Ramos (cell line): ENCODE data around the gene SSNA1.

Experiments used
- in situ Hi-C: fragments of 300-500 bp; cut with MboI; formaldehyde crosslinking; loops from one replicate; pipeline ENCODE4 v1.14.3; 2022; ENCODE audit warnings: low sequenced_read_pairs; ENCODE audit not compliant: unreplicated experiment

The SSNA1 gene

DNA sequence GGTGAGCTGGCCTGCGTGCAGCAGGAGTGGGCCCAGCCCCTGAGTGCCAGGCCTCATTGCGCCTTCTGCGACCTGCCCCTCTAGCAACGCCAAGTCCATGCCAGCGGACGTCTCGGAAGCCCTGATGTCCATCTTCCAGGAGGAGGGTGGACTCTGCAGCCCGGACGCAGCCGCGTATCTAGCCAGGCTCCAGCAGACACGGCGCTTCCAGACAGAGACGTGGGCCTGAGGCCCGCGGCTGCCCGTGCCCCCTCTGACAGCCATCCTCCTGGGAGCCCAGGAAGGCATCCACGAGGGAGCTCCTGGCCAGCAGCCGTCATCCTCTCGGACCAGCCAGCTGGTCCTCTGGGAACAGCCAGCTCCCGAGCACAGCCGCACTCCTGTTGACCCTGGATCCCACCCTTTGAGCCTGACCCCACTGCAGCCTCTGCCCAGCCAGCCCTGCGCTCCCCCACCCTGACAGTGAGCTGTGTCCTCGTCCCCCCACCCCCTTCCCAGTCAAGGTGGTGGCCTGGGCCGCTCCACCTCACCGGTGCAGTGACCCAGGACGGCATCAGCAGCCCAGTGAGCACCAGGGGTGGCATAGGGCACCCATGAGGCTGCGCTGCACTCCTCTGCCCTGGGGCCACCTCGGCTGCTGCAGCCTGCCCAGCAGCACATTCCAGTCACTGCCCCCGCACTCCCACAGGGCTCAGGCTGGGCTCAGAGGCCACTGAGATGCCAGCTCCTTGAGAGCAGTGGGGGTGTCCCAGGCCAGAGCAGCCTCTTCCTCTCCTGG lies 27.9 kb downstream of the SSNA1 start:
- in situ Hi-C loops, result no loop called here

DNA sequence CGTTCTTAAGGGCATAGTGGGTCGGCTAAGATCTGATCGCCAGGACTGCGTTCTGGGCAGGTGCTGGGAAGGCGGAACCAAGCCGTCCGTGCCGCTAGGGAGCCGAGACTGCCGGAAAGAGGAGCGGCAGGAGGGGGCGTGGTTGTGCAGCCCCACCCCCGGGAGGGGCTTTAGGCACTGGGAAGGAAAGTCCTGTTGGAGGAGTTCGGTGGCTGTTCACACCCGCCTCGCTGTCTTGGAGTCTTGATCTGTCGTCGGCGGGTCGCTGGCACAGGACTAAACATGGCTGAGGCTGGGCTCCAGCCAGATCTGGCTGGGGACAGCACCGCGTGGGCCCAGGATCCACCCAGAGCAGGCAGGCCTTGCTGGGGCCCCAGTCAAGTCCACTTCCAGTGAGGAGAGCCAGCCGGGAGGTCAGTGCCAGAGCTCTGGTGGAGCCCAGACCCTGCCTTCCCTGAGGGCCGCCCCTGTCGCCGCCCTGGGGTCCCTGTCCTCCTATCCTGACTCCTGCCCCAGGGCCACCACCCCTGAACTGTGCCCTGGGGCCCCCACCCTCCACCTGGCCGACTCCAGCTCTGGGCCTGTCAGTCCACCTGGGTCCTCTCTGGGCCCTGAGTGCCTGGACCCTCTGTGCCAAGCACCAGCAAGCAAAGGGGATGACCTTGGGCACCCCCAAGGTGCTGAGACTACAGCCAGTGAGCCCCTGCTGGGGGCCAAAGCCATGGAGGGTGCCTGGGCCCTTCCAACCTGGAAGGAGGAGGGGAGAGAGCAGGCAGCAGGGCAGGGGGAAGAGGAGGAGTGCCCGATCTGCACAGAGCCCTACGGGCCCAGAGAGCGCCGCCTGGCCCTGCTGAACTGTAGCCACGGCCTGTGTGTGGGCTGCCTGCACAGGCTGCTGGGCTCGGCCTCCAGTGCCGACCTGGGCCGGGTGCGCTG lies 29.1 kb downstream of the SSNA1 start:
- in situ Hi-C loops, result no loop called here

DNA sequence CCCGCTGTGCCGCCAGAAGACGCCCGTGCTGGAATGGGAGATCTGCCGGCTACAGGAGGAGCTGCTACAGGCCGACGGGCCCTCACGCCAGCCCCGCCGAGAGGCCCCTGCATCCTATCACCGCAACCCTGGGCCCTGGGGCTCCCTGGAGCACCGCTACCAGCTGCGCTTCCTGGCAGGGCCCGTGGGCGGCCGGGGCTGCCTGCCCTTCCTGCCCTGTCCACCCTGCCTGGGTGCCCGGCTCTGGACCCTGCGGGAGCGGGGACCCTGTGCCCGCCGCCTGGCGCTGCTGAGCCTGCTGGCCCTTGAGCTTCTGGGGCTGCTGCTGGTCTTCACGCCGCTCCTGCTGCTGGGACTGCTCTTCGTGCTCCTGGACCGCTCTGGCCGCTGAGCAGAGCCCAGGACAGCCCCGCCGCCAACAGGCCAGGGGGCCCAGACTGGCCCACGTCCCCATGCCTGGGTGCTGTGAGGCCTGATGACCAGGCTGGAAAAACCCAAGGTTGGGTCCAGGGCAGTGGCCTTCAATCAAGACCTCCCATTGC lies 29.8 kb downstream of the SSNA1 start:
- in situ Hi-C loops, result no loop called here

DNA sequence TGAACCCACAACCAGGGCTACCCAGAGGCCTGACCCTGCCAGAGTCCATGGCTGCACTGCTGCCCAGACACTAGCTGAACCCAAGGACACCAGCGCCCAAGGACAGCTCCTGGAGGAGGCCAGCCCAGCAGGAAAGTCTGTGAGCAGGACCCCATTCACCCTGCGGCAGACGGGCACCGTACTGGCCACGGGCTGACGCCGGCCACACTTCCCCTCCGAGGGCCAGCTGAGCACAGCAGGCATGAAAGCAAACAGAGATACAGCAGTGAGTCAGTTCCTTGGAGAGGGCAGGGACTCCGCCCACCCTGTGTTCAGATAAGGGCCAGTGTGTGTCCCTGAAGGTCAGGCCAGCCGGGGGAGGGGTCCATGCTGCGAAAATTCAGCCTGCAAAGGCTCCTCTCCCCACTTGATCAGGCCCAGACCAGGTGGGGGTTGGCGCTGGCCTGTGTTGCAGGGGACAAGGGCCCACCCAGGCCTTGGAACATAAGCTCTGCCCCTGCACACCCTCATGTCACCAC lies 30.3 kb downstream of the SSNA1 start:
- in situ Hi-C loops, result no loop called here

DNA sequence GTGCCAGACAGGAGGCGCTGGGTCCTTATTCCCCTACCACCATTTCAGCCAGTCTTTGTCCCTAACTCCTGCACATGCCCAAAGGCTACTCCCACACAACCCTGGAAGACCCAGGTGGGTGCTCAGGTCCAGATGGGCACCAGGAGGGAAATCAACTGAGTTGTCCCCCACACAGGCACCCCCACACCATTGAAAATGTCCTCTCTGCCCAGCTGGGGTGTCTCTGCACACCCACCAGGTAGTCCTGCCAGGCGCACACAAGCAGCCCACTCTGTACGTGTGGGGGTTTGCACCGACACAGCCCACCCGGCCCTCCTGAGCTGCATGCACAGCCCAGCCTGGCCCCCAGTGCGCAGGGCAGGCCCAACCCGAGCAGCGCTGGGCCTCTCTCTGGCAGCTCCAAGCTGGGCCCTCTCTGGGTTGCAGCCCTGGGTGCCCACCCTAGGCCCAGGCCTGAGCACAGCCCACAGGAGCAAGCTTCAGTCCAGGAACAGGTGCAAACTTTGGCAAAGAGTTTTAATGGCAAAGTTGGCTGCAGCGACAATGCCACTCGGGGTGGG lies 31.4 kb downstream of the SSNA1 start:
- in situ Hi-C loops, result no loop called here

DNA sequence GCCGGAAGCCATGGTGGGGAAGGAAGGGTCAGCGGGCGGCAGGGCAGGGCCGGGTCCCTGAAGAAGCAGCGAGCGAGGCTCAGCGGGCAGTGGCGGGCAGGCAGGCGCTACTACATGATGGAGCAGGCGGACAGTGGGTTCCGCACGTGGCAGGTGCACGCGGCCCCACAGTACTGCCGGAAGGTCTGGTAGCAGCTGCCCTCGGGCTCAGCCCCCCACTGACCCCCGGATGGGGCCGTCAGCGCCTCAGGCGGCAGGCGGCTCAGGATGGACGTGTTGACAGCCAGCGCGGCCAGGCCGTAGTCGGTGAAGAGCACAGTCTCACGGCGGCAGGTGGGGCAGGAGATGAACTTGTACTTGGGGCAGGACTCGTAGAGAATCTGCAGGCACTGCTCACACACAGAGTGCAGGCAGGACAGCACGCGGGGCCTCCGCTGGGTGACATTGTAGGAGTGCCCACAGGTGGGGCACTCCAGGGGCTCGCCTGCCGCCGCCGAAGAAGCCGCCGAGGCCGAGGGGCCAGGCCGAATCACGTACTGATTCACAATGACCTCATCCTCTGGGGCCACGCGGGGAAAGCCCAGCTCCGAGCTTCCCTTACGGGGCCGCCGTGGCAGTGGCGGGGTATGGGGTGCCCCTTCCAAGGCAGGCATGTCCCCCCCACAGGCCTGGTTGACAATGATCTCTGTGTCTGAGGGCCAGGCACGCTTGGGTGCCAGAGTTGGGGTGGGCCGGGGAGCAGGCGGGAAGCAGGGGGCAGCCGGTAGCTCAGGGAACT lies 32.0 kb downstream of the SSNA1 start:
- in situ Hi-C loops, result no loop called here

DNA sequence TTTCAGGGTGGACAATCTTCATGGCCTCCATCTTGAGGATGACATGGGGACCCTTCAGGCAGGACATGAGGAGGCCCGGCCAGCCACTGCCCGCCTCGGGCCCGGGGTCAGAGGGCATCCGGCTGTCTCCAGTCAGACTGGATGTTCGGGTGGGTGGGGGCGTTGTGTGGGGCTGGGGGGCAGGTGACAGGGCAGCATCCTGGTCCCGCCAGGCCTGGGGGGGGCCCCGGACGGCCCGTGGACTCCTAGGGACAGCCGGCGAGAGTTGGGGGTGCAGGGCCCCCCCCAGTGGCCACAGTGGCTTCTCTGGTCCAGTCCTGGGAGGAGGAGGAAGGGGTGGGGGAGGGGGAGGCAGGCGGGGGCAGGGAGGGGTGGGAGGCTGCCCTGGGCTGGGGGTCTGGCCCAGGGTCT lies 32.6 kb downstream of the SSNA1 start:
- in situ Hi-C loops, result no loop called here

DNA sequence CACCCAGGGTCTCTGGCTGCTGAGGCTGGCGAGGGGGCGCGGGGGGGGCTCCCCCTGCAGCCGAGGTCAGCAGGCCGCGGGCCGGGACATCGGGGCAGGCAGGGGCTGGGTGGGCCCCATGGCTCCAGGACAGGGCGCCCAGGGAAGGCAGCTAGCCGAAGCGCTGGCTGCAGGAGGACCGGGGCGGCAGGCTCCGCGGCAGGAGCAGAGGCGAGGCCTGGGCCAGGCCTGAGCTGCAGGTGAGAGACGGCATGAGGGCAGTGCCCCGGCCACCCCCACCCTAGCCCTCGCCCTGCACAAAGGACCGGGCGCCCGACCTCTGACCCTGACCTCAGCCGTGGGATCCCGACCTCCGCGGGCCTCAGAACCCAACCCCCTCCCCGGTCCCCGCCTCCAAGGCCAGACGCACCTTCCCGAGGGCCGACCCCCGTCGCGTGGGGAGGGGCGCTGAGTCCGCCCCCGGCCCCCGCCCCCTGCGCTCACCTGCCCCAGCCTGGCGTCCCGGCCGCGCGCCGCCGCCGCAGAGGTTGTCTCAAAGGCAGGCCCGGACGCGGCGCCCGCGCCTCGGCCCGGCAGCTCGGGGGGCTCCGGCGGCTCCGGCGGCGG lies 33.1 kb downstream of the SSNA1 start:
- in situ Hi-C loops, result no loop called here

DNA sequence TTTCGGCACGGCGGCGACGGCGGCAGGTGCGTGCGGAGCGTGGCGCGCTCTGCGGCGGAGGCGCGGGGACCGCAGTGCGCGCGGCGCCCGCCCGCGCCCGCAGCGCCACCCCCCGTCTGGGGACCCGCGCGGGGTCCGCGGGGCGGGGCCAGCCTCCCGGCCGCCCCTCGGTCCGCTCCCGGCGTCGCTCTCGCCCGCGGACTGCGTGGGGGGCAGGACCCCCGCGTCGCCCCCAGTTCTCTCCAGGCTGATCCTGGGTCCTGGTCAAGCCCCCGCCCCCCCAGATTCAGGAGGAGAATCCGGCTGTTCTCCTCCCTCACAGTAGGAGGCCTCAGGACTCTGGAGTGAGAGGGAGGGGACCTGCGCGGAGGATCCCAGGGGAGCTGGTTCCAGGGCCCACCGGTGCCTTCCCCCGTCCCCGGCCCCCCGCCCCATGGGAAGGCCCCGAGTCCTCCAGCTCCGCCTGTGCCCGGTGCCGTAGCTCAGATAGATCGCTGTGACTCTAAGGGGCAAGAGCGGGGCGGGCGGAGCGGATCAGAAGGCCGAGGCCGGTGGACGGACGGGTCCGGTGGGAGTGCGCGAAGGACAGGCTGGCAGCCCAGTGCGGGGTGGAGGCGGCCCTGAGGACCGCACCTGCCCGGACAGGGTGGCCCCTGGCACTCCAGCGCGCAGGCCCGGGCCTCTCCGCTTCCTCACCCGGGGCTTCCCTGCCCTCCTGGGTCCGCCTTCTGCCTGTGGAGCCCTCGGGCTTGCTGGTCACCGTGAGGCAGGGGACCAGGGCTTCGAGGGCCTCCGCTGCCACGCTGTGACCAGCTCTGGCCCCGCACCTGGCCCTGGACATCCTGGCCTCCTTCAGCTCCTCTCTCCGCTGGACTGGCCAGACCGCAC lies 34.0 kb downstream of the SSNA1 start, which contains the start of gene RNF208:
Gene RNF208, minus strand, starts transcription at position 51 of the 888 bp plus-strand sequence. CDS start 1,028 bp downstream, outside the sequence.
- in situ Hi-C loops, result no loop called here

DNA sequence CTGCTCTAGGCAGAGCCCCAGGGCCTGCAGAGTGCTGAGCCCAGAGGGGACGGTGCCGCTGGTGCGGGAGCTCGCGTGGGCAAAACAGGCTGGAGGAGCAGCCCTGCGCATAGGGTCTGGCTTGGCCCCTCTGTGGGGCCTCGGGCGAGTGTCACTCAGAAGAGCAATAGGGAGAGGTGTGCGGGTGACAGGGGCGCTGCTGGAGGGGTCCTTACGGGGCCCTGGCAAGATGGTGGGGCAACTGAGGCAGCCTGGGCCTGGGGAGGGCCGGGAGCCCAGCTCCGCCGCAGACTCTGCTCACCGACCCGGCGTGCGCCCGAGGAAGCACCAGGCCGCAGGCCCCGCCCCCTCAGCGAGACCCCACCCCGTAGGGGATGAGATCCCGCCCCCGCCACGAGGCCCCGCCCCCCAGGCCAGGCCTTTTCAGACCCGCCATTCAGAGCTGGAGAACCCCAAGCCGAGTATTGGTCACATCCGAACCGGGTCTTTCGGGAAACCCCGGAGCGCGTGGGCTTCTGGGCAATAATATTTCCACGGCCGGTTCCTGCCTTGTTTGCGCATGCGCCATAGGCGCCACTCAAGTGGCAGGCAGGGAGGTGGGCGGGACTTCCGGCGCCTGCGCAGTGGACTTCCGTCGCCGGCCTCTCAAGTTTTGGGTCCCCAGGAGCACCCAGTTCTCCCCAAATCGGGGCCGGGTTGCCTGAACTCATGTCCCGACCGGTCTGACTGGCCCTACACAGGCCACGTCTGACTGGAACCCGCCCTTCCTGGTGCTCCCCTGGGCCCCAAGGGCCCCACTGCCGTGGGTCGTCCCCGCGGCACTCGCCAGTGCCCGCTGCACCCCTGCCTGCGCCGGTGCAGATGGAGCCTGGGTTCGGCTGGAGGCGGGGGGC lies 34.8 kb downstream of the SSNA1 start:
- in situ Hi-C loops, result no loop called here

DNA sequence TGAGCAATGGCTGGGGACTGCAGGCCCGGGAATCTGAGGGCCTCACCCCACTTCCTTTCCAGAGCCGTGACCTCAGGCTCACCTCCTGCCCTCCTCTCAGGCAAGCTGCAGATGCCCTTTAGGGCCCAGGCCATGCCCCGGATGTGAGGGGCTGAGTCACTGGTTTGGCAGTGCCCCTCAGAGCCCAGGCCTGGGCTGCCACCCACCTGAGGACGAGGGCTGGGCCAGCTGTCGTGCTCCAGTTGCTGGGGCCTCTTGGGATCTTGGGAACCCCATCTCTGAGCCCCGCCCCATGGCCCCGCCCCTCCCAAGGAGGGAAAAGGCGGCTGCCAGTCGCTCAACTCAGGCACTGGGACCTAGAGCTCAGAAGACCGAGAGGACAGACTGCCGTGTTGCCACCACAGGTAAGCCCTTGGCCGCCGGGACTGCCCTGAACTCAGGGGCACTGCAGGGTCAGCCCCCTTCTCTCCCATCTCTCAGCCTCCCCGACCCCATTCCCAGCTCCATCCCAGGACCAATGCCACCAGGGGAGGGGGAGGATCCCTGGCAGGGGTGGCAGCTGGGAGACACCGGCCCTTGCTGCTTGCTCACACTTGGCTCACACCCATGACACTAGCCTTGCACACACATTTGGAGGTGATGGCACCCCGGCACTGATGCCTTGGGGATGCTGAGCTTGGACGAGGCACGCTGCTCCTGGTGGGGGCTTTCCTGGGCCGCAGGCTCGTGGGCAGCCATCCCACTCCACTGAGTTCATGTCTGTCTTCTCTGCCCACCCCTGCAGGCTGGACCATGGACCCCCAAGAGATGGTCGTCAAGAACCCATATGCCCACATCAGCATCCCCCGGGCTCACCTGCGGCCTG lies 36.6 kb downstream of the SSNA1 start, which contains the start of gene CYSRT1:
Gene CYSRT1, plus strand, starts transcription at position 345 of the 865 bp plus-strand sequence. Its CDS starts 448 bp downstream, at position 793.
- in situ Hi-C loops, result loop anchor here (5.0 to 25.0 kb wide), 3 partner anchors 103 to 438 kb away; partner anchors contain the start of genes CCDC183, NPDC1 and TMEM141

DNA sequence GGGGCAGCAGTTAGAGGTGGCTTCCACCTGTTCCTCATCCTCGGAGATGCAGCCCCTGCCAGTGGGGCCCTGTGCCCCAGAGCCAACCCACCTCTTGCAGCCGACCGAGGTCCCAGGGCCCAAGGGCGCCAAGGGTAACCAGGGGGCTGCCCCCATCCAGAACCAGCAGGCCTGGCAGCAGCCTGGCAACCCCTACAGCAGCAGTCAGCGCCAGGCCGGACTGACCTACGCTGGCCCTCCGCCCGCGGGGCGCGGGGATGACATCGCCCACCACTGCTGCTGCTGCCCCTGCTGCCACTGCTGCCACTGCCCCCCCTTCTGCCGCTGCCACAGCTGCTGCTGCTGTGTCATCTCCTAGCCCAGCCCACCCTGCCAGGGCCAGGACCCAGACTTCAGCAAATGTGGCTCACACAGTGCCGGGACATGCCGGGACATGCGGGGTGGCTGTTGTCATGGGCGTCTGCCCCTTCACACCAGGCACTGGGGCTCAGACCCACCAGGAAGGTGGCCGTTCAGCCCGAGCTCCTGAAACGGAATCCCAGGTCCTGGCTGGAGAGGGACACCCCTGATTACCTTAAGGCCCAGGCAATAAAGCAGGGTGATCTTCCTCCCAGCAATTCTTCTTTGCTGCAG lies 37.3 kb downstream of the SSNA1 start:
- in situ Hi-C loops, result loop anchor here (5.0 to 25.0 kb wide), 3 partner anchors 104 to 439 kb away; partner anchors contain the start of genes CCDC183, NPDC1 and TMEM141

DNA sequence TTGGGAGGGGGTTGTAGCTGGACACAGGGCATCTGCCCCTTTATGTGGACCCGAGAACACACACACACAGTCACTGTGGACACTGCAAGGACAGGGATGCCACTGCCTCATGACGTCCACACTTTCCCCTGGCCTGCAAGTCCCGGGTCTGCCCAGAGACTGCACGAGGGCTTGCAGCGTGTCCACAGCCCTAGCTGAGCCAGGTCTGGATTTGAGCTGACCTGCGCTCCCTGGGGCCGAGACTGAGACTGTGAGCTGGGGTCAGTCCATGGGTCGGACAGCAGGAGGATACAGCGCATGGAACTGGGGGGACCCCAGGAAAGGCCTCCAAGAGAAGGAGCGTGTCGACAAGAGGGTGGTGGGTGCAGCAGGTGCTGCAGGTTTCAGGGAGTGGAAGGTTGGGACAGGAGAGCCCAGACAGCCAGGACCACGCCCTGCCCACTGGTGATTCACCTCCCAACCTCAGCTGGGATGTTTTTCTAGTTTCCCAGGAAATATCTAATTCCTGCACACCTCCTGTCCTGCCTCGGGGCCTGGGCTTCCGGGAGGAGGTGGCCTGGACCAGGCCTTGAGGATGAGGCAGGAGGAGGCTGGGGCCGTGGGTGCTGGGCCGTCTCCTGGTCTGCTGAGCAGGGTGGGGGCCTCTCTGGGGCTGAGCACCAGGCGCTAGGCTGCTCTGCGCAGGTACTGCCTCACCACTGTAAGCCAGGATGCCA lies 38.0 kb downstream of the SSNA1 start:
- in situ Hi-C loops, result loop anchor here (5.0 to 25.0 kb wide), 3 partner anchors 104 to 439 kb away; partner anchors contain the start of genes CCDC183, NPDC1 and TMEM141

DNA sequence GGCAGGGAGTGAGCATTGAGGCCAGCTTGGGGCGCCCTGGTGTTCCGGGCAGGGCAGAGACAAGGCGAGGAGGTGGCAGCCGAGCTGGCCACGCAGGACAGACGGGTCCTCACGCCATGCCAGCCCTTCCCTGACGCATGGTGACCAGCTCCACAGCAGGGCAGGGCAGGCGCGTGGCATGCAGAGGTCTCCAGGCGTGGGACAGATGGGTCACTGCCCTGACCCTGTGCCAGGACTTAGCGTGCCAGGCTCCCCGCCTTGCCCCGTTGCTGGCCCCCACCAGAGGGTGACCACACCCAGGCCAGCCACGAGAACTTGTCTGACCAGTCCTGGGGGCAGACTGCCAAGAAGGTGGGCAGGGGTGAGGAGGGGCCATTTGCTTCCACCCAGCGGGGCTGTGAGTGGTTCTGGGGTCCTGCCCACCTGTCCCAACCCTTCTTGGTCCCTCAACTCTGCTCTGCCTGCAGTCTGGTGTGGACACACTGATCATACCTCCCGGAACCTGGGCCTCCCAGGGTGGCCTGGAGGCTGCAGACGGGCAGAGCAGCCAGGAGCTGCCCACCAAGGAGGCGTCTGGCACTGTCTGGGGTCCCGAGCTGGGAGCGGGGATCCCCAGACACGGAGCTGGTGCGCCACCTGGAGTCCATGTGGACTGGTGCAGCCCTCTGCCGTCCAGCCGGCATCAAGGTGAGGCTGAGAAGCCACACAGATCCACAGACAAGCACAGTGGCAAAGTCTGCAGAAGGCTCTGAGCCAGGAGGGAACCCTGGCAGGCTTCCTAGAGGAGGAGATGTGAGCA lies 38.8 kb downstream of the SSNA1 start, which contains the start of gene RNF224:
Gene RNF224, plus strand, starts transcription at position 449 of the 799 bp plus-strand sequence. CDS start 834 bp downstream, outside the sequence.
- in situ Hi-C loops, result loop anchor here (5.0 to 25.0 kb wide), 3 partner anchors 105 to 440 kb away; partner anchors contain the start of genes CCDC183, NPDC1 and TMEM141
